Neural progenitor cell (in vitro differentiated cells): Measurements from ENCODE around the gene SAMD4A. TPM values are rescaled to one million over a fixed set of nuclear protein-coding genes. Genes with fewer than 3 reads are reported as not detected.
A peak's percentile ranks its signal among the peaks of the same experiment; 100 is the strongest.

Experiments used
- DNase-seq: peaks from one replicate; pipeline ENCODE4 v3.0.0-alpha.2; 2016; ENCODE audit warnings: low spot score
- H2AFZ ChIP-seq: fragments of 200-600 bp; sonication (generic); replicated peaks from 2 replicates; pipeline ENCODE4 v1.6.1; 2016; ENCODE audit warnings: antibody characterized with exemption
- H3F3A ChIP-seq: fragments of 200-600 bp; sonication (generic); 2 replicates; pipeline ENCODE4 v1.6.1; 2016; ENCODE audit warnings: antibody characterized with exemption, low read depth
- H3K27ac ChIP-seq: fragments of 200-600 bp; sonication (generic); 2 replicates; pipeline ENCODE4 v1.5.1; 2016; ENCODE audit warnings: mild to moderate bottlenecking
- H3K27me3 ChIP-seq: fragments of 200-600 bp; sonication (generic); 2 replicates; pipeline ENCODE4 v1.6.1; 2016; ENCODE audit warnings: mild to moderate bottlenecking, moderate library complexity
- H3K36me3 ChIP-seq: fragments of 200-600 bp; sonication (generic); 2 replicates; pipeline ENCODE4 v1.5.1; 2016
- H3K4me1 ChIP-seq: fragments of 200-600 bp; sonication (generic); 2 replicates; pipeline ENCODE4 v1.6.1; 2016; ENCODE audit warnings: mixed run types
- H3K4me2 ChIP-seq: fragments of 200-600 bp; sonication (generic); 2 replicates; pipeline ENCODE4 v1.6.1; 2016
- H3K4me3 ChIP-seq: fragments of 200-600 bp; sonication (generic); 2 replicates; pipeline ENCODE4 v1.5.1; 2016
- H3K79me2 ChIP-seq: fragments of 200-600 bp; sonication (generic); 2 replicates; pipeline ENCODE4 v1.6.1; 2016; ENCODE audit warnings: low read depth
- H3K9ac ChIP-seq: fragments of 200-600 bp; sonication (generic); 2 replicates; pipeline ENCODE4 v1.6.1; 2016
- H3K9me3 ChIP-seq: fragments of 200-600 bp; sonication (generic); 2 replicates; pipeline ENCODE4 v1.5.1; 2016; ENCODE audit warnings: low read depth
- H4K20me1 ChIP-seq: fragments of 200-600 bp; sonication (generic); 2 replicates; pipeline ENCODE4 v1.6.1; 2016; ENCODE audit warnings: low read depth
- H3K27ac Mint-ChIP-seq: 3 replicates; pipeline ENCODE4 v1.8.0; 2021; ENCODE audit warnings: mixed read lengths
- H3K27me3 Mint-ChIP-seq: 2 replicates; pipeline ENCODE4 v1.8.0; 2022; ENCODE audit warnings: low read depth, mild to moderate bottlenecking, inconsistent platforms, moderate library complexity, mixed read lengths; ENCODE audit not compliant: insufficient read depth
- H3K36me3 Mint-ChIP-seq: 3 replicates; pipeline ENCODE4 v1.8.0; 2021; ENCODE audit warnings: mixed read lengths
- H3K4me1 Mint-ChIP-seq: 3 replicates; pipeline ENCODE4 v1.8.0; 2021; ENCODE audit warnings: mixed read lengths
- H3K4me3 Mint-ChIP-seq: 3 replicates; pipeline ENCODE4 v1.8.0; 2021; ENCODE audit warnings: mild to moderate bottlenecking, moderate library complexity, mixed read lengths
- H3K9me3 Mint-ChIP-seq: 3 replicates; pipeline ENCODE4 v1.8.0; 2020; ENCODE audit warnings: mixed read lengths
- EZH2 ChIP-seq: fragments of 200-600 bp; sonication (generic); IDR thresholded peaks from 2 replicates; pipeline ENCODE4 v1.6.1; 2017; ENCODE audit warnings: antibody characterized with exemption, mild to moderate bottlenecking, moderate library complexity
- EZH2phosphoT487 ChIP-seq: fragments of 200-600 bp; sonication (generic); IDR thresholded peaks from 2 replicates; pipeline ENCODE4 v1.6.1; 2017; ENCODE audit warnings: antibody characterized with exemption
- total RNA-seq: library from RNA; depleted of rRNA; stranded (reverse); fragments of >200 nt; gene quantifications from 2 replicates; pipeline ENCODE4 v1.2.3, GENCODE V29; 2015; ENCODE audit warnings: low replicate concordance
- TF ChIP-seq, protein P1 (sequence below): fragments of 200-600 bp; sonication (generic); IDR thresholded peaks from 2 replicates; pipeline ENCODE4 v1.5.1; 2017; ENCODE audit warnings: antibody characterized with exemption, mild to moderate bottlenecking

The SAMD4A gene
- total RNA-seq, 1 donor from 2014 or later = 4.3 TPM

DNA sequence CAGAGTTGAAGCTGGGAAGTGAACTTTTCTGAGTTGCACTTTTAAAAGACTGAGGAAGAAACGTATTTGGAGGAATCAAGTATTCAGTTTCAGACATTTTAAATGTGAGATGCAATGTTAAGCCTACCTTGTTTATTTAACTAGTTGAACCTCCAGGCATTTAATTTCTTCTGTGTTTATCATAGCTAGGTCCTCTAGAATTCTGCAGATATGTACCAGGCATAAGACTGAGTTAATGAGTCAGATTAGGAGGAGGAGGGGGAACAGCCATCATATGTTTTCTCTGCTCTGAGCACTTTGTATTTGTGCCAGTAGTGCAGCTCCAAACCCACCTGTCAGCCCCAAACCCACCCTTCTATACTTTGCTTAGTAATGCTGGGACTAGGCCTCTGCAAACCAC, 16.4 kb upstream of the SAMD4A start:
- H3K27me3 Mint-ChIP-seq = peaks cover 2% of the 10 kb centered on the region
- no peak for DNase-seq
- H3K79me2 ChIP-seq = no peaks in the 10 kb centered on the region
- no peaks in the 10 kb centered on the region for H3K36me3 ChIP-seq
- no peaks in the 10 kb centered on the region for H3K36me3 Mint-ChIP-seq
- H3K4me3 ChIP-seq = no peak overlapping the region
- H2AFZ ChIP-seq = peak overlapping the region; percentile 51
- H3K9ac ChIP-seq = no peak overlapping the region
- H3K4me1 Mint-ChIP-seq = peaks cover 2% of the 10 kb centered on the region
- H3K27ac ChIP-seq = no peak overlapping the region
- no peaks in the 10 kb centered on the region for H3F3A ChIP-seq
- TF ChIP-seq EZH2phosphoT487 = no peak
- TF ChIP-seq, protein P1, sequence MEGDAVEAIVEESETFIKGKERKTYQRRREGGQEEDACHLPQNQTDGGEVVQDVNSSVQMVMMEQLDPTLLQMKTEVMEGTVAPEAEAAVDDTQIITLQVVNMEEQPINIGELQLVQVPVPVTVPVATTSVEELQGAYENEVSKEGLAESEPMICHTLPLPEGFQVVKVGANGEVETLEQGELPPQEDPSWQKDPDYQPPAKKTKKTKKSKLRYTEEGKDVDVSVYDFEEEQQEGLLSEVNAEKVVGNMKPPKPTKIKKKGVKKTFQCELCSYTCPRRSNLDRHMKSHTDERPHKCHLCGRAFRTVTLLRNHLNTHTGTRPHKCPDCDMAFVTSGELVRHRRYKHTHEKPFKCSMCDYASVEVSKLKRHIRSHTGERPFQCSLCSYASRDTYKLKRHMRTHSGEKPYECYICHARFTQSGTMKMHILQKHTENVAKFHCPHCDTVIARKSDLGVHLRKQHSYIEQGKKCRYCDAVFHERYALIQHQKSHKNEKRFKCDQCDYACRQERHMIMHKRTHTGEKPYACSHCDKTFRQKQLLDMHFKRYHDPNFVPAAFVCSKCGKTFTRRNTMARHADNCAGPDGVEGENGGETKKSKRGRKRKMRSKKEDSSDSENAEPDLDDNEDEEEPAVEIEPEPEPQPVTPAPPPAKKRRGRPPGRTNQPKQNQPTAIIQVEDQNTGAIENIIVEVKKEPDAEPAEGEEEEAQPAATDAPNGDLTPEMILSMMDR = no peak
- no peak for TF ChIP-seq EZH2
- no peak overlapping the region for H3K27ac Mint-ChIP-seq
- no peaks in the 10 kb centered on the region for H3K27me3 ChIP-seq
- no peaks in the 10 kb centered on the region for H3K9me3 Mint-ChIP-seq
- no peaks in the 10 kb centered on the region for H3K9me3 ChIP-seq
- no peak overlapping the region for H3K4me3 Mint-ChIP-seq
- H3K4me1 ChIP-seq = no peaks in the 10 kb centered on the region
- no peak overlapping the region for H3K4me2 ChIP-seq
- H4K20me1 ChIP-seq = no peaks in the 10 kb centered on the region

DNA sequence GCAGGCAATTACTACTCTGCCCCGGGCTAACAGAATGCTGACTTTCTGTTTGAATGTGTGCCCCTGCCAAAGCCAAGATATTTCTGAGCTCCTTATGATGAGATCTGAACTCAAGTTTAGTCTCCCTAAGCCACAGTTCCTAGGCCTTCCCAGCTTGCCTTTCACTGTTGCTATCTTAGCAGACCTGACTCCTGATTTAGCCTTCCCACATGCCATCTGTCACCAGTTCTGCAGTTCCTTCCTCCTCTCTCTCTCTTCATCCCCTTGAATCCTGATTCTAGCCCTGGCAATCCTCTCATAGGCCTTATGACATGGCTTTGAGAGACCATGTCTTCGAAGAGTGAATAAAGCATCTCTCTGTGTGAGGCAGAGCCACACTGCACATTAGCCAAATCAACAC, 12.5 kb upstream of the SAMD4A start:
- H3K27ac Mint-ChIP-seq = no peak overlapping the region
- H4K20me1 ChIP-seq = no peaks in the 10 kb centered on the region

DNA sequence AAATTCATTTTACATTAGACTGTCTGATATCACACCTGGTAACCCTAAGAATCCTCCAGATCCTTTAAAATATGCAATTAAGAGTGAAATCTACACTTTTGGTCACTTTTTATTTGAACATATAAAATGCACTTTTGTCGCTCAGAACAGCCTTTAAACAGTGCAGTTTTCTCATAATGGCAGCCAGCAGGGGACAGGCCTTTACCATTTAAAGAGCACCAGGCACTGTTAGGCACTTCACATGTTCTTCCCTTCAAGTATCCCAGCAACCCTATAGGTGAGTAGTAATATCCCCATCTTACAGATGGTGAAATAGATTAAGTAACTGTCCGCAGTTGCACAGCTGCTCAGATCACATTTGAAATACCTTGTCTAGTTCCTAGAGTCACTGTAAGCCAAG, 11.3 kb upstream of the SAMD4A start:
- Mint-ChIP-seq H3K27ac (no peak overlapping the region), H3K4me3 (no peak overlapping the region), H3K9me3 (no peaks in the 10 kb centered on the region), H3K27me3 (peaks cover 2% of the 10 kb centered on the region), H3K4me1 (peaks cover 2% of the 10 kb centered on the region), H3K36me3 (no peaks in the 10 kb centered on the region)
- no peak overlapping the region for H3K4me2 ChIP-seq
- H3K9me3 ChIP-seq = no peaks in the 10 kb centered on the region
- no peaks in the 10 kb centered on the region for H3K4me1 ChIP-seq
- H3K9ac ChIP-seq = no peak overlapping the region
- TF ChIP-seq, protein P1 = peak; percentile 29
- no peak for TF ChIP-seq EZH2
- no peak for TF ChIP-seq EZH2phosphoT487
- H3K36me3 ChIP-seq = no peaks in the 10 kb centered on the region
- no peak overlapping the region for H2AFZ ChIP-seq
- no peaks in the 10 kb centered on the region for H3K79me2 ChIP-seq
- no peak overlapping the region for H3K4me3 ChIP-seq
- H3K27ac ChIP-seq = no peak overlapping the region
- H4K20me1 ChIP-seq = no peaks in the 10 kb centered on the region
- H3K27me3 ChIP-seq = no peaks in the 10 kb centered on the region
- no peaks in the 10 kb centered on the region for H3F3A ChIP-seq
- no peak for DNase-seq

More for the DNA sequence above, 12.5 kb upstream of the SAMD4A start:
- H3K36me3 Mint-ChIP-seq = no peaks in the 10 kb centered on the region
- Histone ChIP-seq H3K9me3 (no peaks in the 10 kb centered on the region), H3F3A (no peaks in the 10 kb centered on the region), H3K9ac (no peak overlapping the region), H3K4me3 (no peak overlapping the region), H2AFZ (no peak overlapping the region), H3K36me3 (no peaks in the 10 kb centered on the region), H3K27me3 (no peaks in the 10 kb centered on the region), H3K4me2 (no peak overlapping the region), H3K27ac (no peak overlapping the region), H3K79me2 (no peaks in the 10 kb centered on the region), H3K4me1 (no peaks in the 10 kb centered on the region)
- no peaks in the 10 kb centered on the region for H3K9me3 Mint-ChIP-seq
- no peak overlapping the region for H3K4me3 Mint-ChIP-seq
- H3K4me1 Mint-ChIP-seq = peaks cover 2% of the 10 kb centered on the region
- no peak for DNase-seq
- H3K27me3 Mint-ChIP-seq = peaks cover 2% of the 10 kb centered on the region
- TF ChIP-seq, protein P1 = no peak
- TF ChIP-seq EZH2phosphoT487 (no peak), EZH2 (no peak)
